HG02798 (cell line): ENCODE measurements around the gene NGEF.
"Not testable (repeated sequence)": the region's sequence is repeated elsewhere in the genome, so short reads cannot be mapped to it uniquely, and the experiment has no call there.

ENCODE experiments used
- ATAC-seq: cut with Tn5 transposase; IDR thresholded peaks from one replicate; pipeline ENCODE4 v1.9.1; 2021; ENCODE audit warnings: mild to moderate bottlenecking; ENCODE audit not compliant: unreplicated experiment, poor library complexity

The NGEF gene, protein sequence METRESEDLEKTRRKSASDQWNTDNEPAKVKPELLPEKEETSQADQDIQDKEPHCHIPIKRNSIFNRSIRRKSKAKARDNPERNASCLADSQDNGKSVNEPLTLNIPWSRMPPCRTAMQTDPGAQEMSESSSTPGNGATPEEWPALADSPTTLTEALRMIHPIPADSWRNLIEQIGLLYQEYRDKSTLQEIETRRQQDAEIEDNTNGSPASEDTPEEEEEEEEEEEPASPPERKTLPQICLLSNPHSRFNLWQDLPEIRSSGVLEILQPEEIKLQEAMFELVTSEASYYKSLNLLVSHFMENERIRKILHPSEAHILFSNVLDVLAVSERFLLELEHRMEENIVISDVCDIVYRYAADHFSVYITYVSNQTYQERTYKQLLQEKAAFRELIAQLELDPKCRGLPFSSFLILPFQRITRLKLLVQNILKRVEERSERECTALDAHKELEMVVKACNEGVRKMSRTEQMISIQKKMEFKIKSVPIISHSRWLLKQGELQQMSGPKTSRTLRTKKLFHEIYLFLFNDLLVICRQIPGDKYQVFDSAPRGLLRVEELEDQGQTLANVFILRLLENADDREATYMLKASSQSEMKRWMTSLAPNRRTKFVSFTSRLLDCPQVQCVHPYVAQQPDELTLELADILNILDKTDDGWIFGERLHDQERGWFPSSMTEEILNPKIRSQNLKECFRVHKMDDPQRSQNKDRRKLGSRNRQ

DNA sequence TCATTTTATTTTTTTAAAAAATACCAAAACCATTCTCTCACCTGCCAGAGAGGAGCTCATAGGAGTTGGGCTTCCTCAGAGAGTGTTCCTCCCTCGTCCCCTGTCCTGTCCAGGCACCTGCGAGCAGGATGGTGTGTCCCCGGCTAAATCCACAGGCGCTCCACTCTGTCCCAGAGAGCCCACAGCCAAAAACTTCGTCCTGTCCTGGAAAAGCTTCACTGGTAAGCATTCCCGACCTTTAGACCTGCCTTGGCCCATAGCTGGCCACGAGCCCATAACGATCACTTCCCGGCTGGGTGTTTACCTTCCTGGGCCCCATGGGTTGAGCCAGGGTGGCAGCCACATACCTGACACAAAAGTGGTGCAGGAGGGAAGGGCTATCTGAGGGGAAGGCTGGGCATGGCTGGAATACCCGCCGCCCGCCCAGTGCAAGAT lies at the start of gene NGEF:
Gene NGEF, minus strand, starts transcription at position 230 of the 435 bp plus-strand sequence. CDS start 38,366 bp downstream, outside the sequence.
- no peak for ATAC-seq

DNA sequence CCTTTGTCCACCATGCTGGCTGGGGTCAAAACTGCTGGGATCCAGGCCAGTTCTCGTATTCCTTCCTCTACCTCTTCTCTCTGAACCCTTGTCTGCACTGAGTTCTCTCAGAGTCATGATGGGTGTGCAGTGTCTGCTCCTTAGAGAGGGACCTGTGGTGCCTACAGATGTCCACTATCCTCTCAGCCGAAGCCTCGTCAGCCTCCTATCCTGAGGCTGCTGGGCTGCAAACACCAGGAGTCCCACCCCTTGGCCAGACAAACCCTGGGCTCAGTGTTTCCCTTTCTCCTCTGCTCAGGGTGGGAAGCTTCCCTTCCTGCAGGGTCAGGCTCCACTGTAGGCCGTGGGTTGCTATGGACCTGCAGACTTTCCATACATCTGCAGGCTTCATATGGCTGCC lies 49.4 kb upstream of the NGEF start:
- no peak for ATAC-seq

- peak; percentile 42 for ATAC-seq
These were observed 48.8 kb upstream of the NGEF start for GRCh38 chr2:233061591-233062450.

- peak; percentile 20 for ATAC-seq
These were observed 48.0 kb upstream of the NGEF start for GRCh38 chr2:233060980-233061590.

- no peak for ATAC-seq
These were observed 47.5 kb upstream of the NGEF start for GRCh38 chr2:233060501-233060979.

GRCh38 chr2:233059797-233060500 lies 46.9 kb upstream of the NGEF start, which contains the start of gene INPP5D:
INPP5D (plus strand) TSS chr2:233060342; CDS start chr2:233060479, 137 bp downstream.
- ATAC-seq, result peak; percentile 39

- no peak for ATAC-seq
These were observed 46.4 kb upstream of the NGEF start for GRCh38 chr2:233059547-233059796.

- ATAC-seq, result no peak
These were observed 45.9 kb upstream of the NGEF start for GRCh38 chr2:233058717-233059546.

DNA sequence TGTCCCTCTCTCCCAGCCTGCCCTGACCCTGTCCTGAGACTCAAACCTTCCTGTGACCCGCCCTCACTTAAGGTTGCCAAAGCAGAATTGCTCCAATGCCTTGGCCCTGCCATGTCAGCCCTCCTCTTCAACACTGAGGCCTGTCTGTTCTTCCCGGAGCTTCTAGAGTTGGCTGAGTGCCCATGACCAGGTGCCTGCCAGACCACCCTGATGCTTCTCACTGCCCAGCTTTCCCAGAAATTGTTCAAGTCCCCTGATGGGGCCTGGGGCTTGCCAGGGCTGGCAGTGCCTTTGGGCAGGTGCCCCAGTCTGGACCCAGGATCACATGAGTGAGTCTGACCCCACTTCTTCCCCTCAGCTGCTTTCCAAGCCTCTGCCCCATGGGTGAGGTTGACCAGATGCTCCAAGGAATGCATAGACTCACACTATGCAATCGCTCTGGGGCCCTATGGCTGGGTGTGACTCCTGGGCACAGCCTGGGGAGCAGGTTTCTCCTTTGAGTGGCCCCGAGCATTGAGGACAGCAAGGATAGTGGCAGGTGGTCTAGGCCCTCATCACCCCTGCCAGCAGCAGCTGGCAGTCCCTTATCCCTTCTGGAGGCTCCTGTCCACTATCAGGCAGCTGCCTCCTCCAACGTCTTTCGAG lies 44.0 kb upstream of the NGEF start:
- no peak for ATAC-seq

DNA sequence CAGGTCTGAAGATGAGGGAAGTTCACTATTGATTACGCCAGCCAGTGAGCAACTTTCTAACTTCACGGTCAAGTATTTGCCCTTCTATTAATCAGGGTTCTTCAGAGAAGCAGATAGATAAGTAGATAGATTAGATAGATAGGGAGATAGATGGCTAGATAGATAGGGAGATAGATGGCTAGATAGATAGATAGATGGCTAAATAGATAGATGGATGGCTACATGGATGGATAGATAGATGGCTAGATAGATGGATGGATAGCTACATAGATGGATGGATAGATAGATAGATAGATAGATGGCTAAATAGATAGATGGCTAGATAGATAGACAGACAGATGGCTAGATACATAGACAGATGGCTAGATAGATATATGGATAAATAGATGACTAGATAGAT lies 42.3 kb upstream of the NGEF start:
- no peak for ATAC-seq

DNA sequence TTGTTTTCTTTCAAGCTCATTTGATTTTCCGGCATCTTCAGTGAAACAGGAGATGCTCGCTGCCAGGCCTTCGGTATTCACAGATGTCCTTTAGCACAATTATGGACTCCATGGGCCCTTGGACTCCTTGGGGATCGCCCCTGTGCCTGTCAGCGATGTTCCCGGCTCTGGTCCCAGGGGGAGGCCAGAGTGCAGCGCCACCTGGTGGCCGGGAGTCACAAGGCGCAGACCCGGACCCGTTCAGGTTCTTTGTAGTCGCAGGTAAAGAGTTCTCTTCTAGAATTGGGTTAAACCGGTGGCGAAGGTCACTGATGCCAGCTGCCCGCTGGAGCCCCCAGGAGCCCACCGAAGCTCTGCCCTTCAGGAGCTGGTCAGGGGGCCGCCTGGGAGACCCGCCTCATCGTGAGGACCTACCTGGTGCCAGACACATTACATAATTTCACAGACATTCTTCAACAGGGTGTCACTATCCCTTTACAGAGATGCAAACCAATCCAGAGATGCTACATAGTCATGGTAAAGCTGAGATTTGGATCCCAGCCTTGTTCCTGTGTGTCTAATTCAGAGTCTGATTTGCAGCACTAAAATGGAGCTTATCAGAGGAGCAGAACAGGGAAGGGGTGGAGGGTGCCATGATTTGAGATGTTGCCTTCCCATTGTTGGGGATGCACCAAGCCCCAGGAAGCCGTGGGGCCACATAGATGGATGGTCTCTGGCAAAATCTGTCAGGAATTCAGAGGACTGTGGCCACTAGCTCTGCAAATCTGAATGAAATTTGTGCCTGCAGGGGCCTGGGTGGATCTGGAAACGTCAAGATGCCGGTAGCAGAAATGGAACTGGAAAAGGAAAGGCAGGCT lies 41.1 kb upstream of the NGEF start:
- peak; percentile 59 for ATAC-seq

GRCh38 chr2:233052517-233052916 lies 39.5 kb upstream of the NGEF start:
- not testable (repeated sequence) for ATAC-seq

DNA sequence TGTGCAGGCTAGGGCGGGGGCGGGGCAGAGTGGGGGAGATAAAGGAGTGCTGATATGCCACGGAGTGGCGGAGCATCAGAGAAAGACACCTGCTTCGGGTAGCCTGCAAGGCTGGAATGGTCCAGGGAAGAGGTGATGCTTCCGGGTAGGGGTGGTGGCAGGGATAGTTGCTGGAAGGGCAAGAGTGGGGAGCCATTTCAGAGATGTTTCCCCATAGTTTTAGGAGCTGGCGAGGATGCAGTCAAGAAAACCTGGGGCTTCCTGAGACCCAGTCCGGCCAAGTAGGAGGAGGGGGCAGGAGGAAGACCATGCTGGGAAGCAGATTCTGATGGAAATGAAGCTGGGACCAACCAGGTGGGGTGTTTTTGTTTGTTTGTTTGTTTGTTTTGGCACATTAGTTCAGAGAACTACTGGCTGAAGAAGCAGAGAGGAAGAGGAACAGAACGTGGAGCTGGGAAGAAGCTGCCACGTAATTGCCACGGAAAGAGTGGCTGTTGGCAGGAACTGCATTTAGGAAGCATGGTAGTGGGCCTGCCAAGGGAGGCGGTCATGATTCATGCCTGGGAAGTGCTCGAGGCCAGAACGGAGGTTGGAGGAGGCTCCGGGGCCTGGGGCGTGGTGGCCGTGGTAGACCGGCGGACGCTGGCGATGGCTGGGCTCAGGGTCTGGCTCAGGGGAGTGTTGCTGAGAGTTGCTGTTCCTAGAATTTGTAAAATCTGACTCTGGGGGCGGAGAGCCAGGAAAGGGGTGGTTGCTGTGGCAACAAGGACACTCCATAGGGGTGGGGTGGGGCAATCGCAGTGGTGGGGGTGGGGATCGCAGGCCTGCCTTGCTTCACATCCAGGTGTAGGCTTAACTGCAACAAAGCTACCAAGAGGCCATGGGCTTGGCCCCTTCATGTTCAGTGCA lies 38.4 kb upstream of the NGEF start:
- ATAC-seq, result no peak

- no peak for ATAC-seq
These were observed 36.2 kb upstream of the NGEF start for GRCh38 chr2:233049194-233049761.

- no peak for ATAC-seq
These were observed 35.6 kb upstream of the NGEF start for GRCh38 chr2:233048569-233049193.

DNA sequence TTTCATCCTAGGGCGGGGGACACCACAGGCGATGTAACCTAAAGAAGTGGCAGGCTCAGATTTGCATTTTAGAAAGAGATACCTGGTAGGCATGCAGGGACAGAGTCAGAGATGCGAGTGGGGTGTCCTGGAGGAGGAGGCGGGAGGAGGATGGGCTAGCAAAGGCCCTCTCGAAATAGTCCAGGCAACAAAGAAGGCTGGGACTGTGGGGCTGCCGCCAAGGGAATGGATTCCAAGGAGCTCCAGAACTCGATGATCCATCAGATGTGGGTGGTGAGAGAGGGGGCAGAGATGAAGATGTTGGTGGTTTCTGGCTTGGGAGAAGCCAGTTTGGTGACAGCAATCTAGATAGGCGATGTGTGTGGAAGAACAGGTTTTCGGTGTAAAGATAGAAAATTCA lies 34.6 kb upstream of the NGEF start:
- no peak for ATAC-seq
